Medulla oblongata (tissue), 1 donor: ENCODE measurements around the gene ZBTB43.
A peak's percentile ranks its signal among the peaks of the same experiment; 100 is the strongest.
"Not testable (repeated sequence)": the region's sequence is repeated elsewhere in the genome, so short reads cannot be mapped to it uniquely, and the experiment has no call there.

ENCODE experiments used
- DNase-seq: peaks from one replicate; pipeline ENCODE4 v3.0.0-alpha.2; 2015; ENCODE audit errors: extremely low spot score

Gene ZBTB43

GRCh38 chr9:126804696-126805553 is at the start of gene ZBTB43:
Gene ZBTB43 (plus strand): TSS chr9:126805040. CDS start chr9:126832510, 27,470 bp downstream.
- peak; percentile 97 for DNase-seq

GRCh38 chr9:126755317-126755875 is 49.4 kb upstream of the ZBTB43 start:
- no peak for DNase-seq

- no peak for DNase-seq
Observed at GRCh38 chr9:126756238-126756637, 48.6 kb upstream of the ZBTB43 start.

- DNase-seq = no peak
Observed at GRCh38 chr9:126756876-126757415, 47.9 kb upstream of the ZBTB43 start.

- no peak for DNase-seq
Observed at GRCh38 chr9:126758916-126759585, 45.8 kb upstream of the ZBTB43 start.

GRCh38 chr9:126761274-126761673 is 43.6 kb upstream of the ZBTB43 start:
- DNase-seq = no peak

GRCh38 chr9:126763130-126763764 is 41.6 kb upstream of the ZBTB43 start:
- no peak for DNase-seq

- DNase-seq = peak; percentile 6
Observed at GRCh38 chr9:126773004-126773607, 31.7 kb upstream of the ZBTB43 start.

GRCh38 chr9:126775926-126776325 is 28.9 kb upstream of the ZBTB43 start:
- no peak for DNase-seq

- no peak for DNase-seq
Observed at GRCh38 chr9:126777733-126778132, 27.1 kb upstream of the ZBTB43 start.

- DNase-seq = no peak
Observed at GRCh38 chr9:126778141-126778540, 26.7 kb upstream of the ZBTB43 start.

GRCh38 chr9:126778696-126779095 is 26.1 kb upstream of the ZBTB43 start:
- not testable (repeated sequence) for DNase-seq

- DNase-seq = peak; percentile 84
Observed at GRCh38 chr9:126781186-126782052, 23.4 kb upstream of the ZBTB43 start.

GRCh38 chr9:126782053-126782388 is 22.8 kb upstream of the ZBTB43 start:
- no peak for DNase-seq

GRCh38 chr9:126783949-126784348 is 20.9 kb upstream of the ZBTB43 start:
- peak; percentile 25 for DNase-seq

GRCh38 chr9:126784401-126784800 is 20.4 kb upstream of the ZBTB43 start:
- DNase-seq = no peak

- DNase-seq = not testable (repeated sequence)
Observed at GRCh38 chr9:126784841-126785240, 20.0 kb upstream of the ZBTB43 start.

- no peak for DNase-seq
Observed at GRCh38 chr9:126788046-126788445, 16.8 kb upstream of the ZBTB43 start.

GRCh38 chr9:126788634-126789349 is 16.0 kb upstream of the ZBTB43 start:
- no peak for DNase-seq

GRCh38 chr9:126790561-126790960 is 14.3 kb upstream of the ZBTB43 start:
- no peak for DNase-seq
